ENCODE measurements around the gene ST6GALNAC3. TPM values are rescaled to one million over a fixed set of nuclear protein-coding genes. Genes with fewer than 3 reads are reported as not detected.
"Not testable (repeated sequence)": the region's sequence is repeated elsewhere in the genome, so short reads cannot be mapped to it uniquely, and the experiment has no call there.

Gene ST6GALNAC3
- total RNA-seq, 2 donors from 2014 or later = 4.6 to 13.3 TPM

DNA sequence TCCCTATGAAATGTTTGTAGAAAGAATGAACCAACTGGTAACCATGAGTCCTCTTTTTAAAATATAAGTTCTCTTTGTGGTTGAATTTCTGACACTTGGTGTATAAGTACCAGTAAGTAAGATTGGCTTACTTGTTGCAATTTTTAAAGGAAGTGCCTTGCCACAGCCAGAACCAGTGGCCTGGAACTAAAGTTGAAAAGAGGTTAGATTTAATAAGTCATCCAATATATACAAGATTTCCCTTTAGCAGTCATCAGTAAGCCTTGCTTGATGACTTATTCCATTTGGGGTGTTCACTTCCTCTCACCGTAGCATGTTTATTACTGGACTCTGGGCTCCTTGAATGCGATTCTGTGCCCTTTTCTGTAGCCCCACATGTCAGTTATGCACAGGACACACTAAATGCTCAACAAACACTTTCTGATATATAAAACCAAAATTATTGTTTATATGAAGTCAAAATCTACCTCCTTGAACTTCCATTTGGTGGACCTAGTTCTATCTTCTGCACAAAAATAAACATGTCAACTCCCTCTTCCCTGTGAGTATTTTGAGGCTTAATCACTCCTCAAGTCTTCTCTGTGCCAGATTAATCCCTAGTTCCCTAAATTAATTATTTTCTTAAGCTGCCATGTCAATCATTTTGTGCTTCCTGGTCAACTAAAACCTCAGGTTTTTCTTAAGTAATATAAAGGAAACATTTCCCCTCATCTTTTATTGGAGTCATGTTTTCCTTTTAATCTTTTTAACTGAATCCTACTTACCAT, 218.1 kb downstream of the ST6GALNAC3 start:
- intact Hi-C loops (cut with DNase I) = no loop called here
- no peak for ATAC-seq
- no peak for DNase-seq

DNA sequence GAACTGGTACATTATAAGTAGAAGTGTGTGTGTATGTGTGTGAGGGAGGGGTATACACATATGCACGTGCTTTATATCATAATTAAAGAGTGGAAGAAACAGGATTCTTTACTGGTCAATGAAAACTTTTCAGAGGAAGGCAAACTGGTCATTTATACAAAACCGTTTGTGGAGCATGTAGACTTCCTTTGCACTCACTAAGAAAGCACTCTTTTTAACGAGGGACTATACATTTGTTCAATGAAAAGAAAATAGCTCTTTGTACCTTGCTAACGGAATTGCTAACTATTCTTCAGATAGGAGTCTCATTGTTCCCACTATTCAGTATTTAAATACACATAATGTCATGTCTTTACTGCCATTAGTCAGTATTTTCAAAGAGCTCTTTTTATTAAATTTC, 219.3 kb downstream of the ST6GALNAC3 start:
- intact Hi-C loops (cut with DNase I) = no loop called here
- ATAC-seq (no peak), DNase-seq (no peak)

DNA sequence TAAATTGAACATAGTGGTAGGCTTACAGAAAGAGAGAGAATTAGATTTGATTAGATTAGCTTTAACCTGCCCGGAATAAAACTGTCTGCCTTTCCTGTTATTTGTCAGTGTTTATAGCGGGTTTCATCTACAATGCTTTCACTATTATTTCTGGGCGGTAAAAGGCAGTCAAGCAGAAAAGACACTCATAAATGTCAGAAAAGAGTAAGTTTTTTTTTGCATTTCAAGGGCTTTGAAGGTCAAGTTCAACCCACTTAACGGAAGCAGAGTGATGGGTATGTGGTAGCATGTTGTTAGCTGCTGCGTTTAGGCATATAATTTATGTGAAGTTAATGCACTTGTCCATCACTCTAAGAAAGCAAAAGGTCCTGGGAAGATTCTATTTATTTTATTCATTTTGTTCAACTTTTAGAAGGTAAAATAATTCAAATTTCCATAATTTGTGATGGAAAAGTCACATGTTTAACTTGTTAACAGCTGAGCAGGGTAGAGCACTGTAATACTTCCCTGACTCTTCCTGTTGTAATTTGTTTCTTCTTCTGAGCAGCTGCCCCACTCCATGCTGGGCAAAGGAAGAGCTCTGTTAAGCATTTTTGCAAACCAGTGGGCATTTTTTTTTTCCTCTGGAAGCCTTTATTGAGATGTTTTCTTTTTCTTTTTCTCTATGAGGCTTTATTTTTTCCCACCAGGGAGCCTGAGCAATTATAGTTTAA, 220.1 kb downstream of the ST6GALNAC3 start:
- no peak for ATAC-seq
- intact Hi-C loops (cut with DNase I) = no loop called here
- DNase-seq = no peak

DNA sequence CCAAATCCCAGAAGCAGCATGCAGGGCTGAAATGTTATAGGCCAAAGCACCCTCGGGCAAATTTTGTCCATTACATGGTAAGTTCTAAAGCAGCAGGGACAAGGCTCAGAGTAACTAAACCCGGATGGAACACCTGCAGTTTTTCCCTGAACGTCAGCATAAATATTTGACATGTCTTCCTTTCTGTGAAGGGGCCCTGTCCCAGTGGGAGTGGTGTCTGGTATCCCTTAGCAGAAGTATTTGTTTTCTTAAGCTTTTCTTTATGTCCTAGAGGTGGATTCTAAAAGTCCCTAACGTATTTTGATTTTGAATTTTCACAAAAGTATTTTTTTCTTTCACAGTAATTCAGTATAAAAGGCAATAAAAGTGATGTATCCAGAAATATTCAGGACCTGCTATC, 223.9 kb downstream of the ST6GALNAC3 start:
- DNase-seq = no peak
- intact Hi-C loops (cut with DNase I) = no loop called here
- no peak for ATAC-seq

DNA sequence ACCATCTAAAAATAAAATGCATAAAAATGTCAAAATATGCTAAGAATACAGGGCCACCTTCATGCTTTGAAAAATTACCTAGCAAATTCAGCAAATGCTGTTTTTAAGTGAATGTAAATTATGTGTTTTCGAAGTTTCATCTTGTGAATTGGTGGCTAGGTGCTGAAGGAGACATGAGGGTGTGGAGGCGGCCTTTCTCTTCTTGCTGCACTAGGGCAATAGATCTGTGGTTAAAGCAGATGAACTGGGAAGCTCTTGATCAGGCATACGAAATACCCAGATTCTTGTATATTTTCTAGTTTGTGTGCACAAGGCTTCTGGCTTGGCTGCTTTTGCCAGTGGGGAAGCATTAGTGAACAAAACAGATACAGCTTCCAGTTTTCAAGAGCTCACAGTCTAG, 224.5 kb downstream of the ST6GALNAC3 start:
- intact Hi-C loops (cut with DNase I) = no loop called here
- ATAC-seq (no peak), DNase-seq (no peak)

GRCh38 chr1:76300556-76300955, 226.0 kb downstream of the ST6GALNAC3 start:
- DNase-seq (no peak), ATAC-seq (no peak)
- intact Hi-C loops (cut with DNase I) = no loop called here

- DNase-seq = no peak
- intact Hi-C loops (cut with DNase I) = no loop called here
- ATAC-seq = no peak
Measured at GRCh38 chr1:76302711-76303339, 228.3 kb downstream of the ST6GALNAC3 start.

- ATAC-seq (no peak), DNase-seq (no peak)
- intact Hi-C loops (cut with DNase I) = no loop called here
Measured at GRCh38 chr1:76303340-76303717, 228.8 kb downstream of the ST6GALNAC3 start.

GRCh38 chr1:76313304-76313703, 238.8 kb downstream of the ST6GALNAC3 start:
- ATAC-seq (no peak), DNase-seq (no peak)
- intact Hi-C loops (cut with DNase I) = no loop called here

DNA sequence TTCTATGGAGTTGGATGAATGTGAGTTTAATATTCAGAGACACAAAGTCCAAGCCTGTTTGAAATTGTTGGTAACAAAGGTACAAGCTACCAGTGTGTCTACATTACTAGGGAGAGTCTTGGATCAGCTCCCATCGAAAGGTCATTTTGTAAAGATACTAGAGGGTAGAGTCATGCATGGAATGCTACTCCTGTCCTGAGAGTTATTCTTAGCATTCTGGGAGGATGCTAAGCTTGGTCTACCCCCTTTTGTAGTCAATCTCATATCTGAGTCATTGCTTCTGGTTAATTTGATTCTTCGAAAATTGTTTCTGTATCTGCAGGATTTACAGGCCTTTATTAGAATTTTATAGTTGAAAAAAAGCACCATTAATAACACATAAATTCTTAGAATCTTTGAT, 240.2 kb downstream of the ST6GALNAC3 start:
- no peak for ATAC-seq
- no peak for DNase-seq
- intact Hi-C loops (cut with DNase I) = no loop called here

DNA sequence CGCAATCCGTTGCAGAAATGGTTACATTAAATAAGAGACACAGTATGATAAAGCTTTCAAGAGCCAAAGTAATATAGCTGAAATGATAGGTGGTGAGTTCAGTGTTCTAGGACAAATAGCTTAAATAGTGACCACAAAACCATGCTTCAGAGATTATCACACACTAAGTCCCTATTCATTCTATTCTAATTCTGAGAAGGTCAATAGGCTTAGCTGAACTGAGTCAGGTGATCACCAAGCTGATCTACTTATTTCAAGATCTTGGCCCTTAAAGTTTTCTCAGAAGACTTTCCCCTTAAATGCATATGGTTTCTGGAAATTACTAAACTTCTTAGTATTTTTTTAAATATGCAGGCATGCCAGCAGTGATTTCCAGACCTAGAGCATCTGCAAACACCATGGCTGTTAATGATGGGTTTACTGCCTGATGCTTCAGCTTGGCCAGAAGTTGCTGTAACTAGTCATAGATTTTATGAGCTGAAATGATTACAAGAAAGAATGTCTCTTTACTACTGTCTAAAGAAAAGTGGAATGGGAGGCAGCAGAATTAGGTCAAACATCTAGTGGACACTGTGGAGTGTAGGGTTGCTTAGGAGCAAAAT, 242.9 kb downstream of the ST6GALNAC3 start:
- DNase-seq (no peak), ATAC-seq (no peak)
- intact Hi-C loops (cut with DNase I) = no loop called here

DNA sequence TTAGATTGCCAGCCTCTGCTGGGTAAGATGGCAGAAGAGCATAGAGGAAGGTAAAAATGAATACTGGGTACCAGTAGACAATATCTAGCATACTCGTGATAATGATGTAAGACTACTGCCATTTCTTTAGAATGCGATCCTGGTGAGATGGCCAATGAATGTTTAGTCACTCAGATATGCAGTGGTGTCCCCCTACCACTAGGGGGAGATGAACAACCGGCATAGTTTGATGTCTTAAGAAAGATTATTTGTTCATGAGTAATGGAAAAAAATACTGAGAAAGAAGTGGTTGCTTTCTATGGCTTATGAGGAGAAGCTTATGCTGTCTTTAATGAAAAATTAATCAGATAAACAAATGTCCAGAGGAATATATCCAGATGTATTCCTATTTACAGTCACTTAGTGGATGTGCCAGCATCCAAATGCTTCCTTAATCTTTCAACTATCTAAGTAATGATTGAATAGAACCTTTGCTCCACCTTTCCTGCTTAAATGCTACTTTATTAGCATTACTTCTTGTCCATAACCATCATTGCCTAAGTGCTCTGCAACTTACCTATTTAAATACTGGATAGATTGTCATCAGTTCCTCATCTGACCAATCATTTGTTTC, 256.6 kb downstream of the ST6GALNAC3 start:
- DNase-seq (no peak), ATAC-seq (peak; percentile 47 to 63)
- intact Hi-C loops (cut with DNase I) = loop anchor here in 1 of 2 donors (2.0 kb wide), 1 partner anchor 796 kb away; no protein-coding TSS in a partner anchor

DNA sequence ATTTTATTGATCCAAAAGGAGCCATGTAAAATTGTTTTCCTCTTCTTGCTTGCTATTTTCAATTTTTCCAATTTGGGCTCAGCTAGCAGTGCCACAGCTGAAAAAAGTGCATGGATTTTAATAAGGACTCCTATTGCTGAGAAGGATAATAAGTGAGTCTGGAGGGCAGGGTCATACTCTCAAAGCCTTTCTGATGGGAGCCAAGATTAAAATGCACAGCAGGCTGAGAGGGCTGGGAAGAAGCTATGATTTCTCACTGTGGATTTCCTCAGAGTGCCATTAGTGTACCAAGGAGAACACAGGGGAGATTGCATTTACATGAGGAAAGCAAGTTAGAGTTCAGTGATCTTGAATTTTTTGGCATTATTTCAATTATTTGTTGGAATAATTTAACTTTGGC, 261.3 kb downstream of the ST6GALNAC3 start:
- intact Hi-C loops (cut with DNase I) = no loop called here
- DNase-seq = no peak

DNA sequence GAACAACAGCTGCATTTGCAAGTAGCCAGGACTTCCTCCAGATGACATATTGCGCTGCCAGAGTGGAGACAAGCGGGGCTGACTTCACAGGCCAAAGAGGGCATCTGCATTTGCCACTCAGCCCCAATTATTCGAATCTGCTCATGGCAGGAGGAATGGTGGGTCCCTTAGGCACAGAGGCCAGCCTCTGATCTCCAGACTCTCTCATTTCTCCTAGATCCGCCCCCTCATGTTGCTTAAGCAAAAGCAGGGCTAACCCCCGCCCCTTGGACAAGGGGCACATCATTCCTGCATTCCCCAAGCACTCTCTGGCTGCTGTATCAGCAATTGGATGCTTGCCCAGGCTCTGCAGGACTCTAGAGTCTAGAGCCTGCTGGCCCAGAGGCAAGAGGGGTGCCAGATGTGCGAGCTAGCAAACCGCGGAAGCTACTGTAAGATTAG, 262.4 kb downstream of the ST6GALNAC3 start:
- intact Hi-C loops (cut with DNase I) = no loop called here
- ATAC-seq = peak; percentile 96 to 97
- DNase-seq = peak; percentile 73

More for the DNA sequence above, 261.3 kb downstream of the ST6GALNAC3 start:
- ATAC-seq = no peak

- intact Hi-C loops (cut with DNase I) = no loop called here
- ATAC-seq = no peak
- no peak for DNase-seq
Measured at GRCh38 chr1:76337542-76338219, 263.1 kb downstream of the ST6GALNAC3 start.

DNA sequence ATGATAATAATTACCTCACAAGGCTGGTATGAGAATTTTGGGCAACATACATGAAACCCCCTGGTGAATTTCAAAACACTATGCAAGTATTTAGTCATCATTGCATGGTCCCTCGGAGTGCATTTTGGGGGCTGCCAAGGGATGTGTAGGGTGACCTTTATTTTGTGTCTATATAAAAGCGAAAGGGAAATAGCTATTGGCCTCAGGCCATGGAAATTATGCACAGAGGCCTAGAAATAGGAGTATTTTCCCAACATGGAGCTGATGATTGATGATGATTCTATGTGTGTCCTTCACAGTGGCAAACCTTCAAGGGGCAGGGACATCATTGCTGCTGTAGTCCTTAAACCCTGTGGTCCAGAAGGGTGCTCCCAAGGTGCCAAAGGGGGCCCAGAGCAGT, 265.5 kb downstream of the ST6GALNAC3 start:
- DNase-seq = no peak
- ATAC-seq = no peak
- intact Hi-C loops (cut with DNase I) = no loop called here

DNA sequence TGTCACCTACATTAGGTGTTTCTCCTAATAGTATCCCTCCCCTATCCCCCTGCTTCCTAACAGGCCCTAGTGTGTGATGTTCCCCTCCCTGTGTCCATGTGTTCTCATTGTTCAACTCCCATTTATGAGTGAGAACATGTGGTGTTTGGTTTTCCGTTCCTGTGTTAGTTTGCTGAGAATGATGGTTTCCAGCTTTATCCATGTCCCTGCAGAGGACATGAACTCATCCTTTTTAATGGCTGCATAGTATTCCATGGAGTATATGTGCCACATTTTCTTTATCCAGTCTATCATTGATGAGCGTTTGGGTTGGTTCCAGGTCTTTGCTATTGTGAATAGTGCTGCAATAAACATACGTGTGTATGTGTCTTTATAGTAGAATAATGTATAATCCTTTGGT, 267.3 kb downstream of the ST6GALNAC3 start:
- intact Hi-C loops (cut with DNase I); ATAC-seq; DNase-seq: not testable (repeated sequence)

DNA sequence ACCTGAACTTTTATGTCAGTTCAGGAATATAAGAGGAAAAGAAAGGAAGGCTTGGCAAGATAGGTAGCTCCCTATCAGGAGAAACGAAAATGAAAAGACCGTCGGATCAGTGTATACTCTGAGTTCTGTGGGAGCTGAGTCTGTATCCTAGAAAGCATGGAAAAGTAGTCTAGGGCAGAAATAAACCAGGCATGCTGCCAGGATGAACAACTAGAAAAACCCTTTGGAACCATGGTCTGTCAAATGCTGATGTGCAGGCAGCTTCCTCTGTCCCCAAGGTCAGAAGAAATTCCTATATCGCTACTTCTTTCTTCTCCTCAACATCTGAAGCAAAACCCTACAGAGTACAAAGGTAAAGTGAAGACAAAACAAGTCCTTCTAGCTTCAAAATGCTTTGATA, 268.8 kb downstream of the ST6GALNAC3 start:
- intact Hi-C loops (cut with DNase I) = no loop called here
- no peak for ATAC-seq
- no peak for DNase-seq

DNA sequence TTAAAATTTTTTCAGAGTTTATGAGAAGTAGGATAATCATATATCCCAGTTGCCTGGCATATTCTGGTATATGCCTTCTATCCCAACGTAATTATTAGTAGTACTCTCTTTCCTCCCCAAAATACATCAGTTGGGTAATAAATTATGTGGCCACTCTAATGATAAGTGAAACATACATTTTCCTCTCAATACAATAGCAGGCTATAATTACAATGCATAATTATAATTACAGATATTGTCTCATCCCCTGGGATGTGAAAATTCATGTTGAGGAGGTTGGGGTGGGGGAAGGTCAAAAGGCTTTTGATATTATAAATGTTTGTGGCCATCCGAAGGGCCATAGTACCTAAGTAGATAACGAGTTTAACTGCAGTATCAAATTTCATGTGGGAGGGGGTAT, 277.1 kb downstream of the ST6GALNAC3 start:
- intact Hi-C loops (cut with DNase I) = no loop called here
- ATAC-seq (no peak), DNase-seq (no peak)

All from left cardiac atrium (tissue), 4 donors.